ENCODE measurements around the gene FSD2.
A peak's percentile ranks its signal among the peaks of the same experiment; 100 is the strongest.
"Not testable (repeated sequence)": the region's sequence is repeated elsewhere in the genome, so short reads cannot be mapped to it uniquely, and the experiment has no call there.

The FSD2 gene

DNA sequence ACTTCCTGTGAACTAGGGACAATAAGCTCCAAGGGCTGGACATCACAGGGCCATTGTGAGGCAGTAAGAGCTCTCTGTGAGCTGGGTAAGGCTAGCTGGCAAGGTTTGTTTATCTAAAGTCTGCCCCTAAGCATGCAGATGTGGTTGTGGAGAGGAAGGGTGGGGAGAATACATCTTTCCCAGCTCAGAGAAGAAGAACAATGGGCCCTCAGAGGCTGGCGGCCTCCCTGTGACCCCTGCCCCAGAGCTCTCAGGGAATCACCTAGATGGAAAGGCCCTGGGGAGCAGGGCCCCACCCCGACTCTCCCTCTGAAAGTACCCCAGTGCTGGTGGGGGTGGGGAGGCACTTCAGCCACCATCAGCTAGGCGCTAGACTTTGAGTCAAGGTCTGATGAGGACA, 91.9 kb downstream of the FSD2 start:
- no peak for DNase-seq (ENCODE audit: low read depth)
- TF ChIP-seq, protein P1, sequence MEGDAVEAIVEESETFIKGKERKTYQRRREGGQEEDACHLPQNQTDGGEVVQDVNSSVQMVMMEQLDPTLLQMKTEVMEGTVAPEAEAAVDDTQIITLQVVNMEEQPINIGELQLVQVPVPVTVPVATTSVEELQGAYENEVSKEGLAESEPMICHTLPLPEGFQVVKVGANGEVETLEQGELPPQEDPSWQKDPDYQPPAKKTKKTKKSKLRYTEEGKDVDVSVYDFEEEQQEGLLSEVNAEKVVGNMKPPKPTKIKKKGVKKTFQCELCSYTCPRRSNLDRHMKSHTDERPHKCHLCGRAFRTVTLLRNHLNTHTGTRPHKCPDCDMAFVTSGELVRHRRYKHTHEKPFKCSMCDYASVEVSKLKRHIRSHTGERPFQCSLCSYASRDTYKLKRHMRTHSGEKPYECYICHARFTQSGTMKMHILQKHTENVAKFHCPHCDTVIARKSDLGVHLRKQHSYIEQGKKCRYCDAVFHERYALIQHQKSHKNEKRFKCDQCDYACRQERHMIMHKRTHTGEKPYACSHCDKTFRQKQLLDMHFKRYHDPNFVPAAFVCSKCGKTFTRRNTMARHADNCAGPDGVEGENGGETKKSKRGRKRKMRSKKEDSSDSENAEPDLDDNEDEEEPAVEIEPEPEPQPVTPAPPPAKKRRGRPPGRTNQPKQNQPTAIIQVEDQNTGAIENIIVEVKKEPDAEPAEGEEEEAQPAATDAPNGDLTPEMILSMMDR (IDR thresholded peaks at IDR 0.05; ENCODE audit: low read length, missing control alignments), result no peak
- H3K4me3 ChIP-seq (replicated peaks; ENCODE audit: low read depth, low read length), result no peak overlapping the region

DNA sequence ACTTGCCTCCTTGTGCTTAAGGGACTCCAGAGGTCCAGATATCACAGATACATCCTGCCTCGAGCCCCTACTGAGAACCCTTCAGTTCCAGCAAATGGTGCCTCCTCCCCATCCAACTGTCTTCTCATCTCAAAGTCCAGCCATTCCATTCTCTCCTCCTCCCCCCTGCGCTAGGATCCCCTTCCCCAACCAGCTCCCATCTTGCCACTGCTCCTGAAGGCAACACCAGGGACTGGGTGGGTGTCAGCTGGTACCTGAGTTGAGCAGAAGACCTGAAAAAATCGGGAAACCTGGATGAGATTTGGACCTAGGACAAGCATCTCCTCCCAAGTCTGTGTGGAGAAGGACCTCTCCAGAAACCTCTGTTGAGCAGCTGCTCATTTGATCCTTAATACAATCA, 93.8 kb downstream of the FSD2 start:
- TF ChIP-seq, protein P1 (IDR thresholded peaks at IDR 0.05; ENCODE audit: low read length, missing control alignments), result no peak
- H3K4me3 ChIP-seq (replicated peaks; ENCODE audit: low read depth, low read length), result no peak overlapping the region
- DNase-seq (ENCODE audit: low read depth), result no peak

DNA sequence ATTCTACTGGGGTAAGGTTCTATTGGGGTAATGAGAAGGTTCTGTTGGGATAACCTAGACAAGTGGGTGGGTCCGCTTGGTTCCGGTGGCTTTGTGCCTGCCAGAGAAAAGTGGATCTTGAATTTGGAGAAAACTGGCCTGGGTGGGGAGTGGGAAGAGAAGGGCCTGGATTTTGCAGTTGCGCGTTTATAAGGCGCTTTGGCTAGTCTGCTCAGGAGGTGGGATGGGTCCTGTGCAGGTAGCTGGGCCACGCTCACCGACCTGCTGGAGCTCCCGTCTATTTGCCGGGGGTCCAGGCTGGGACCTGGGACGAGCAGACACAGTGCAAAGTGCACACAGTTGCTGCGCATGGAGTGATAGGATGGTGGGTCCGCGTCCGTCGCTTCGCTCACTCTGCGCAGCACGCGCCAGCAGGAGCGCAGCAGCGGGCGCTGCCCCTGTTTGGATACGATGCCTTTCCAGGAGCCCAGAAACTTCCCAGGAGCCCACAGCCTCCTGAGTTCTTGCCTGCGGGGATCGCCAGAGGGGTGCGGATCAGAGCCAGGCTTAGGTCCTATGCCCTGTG, 94.9 kb downstream of the FSD2 start:
- TF ChIP-seq, protein P1 (IDR thresholded peaks at IDR 0.05; ENCODE audit: low read length, missing control alignments), result no peak
- no peak for DNase-seq (ENCODE audit: low read depth)
- no peak overlapping the region for H3K4me3 ChIP-seq (replicated peaks; ENCODE audit: low read depth, low read length)

DNA sequence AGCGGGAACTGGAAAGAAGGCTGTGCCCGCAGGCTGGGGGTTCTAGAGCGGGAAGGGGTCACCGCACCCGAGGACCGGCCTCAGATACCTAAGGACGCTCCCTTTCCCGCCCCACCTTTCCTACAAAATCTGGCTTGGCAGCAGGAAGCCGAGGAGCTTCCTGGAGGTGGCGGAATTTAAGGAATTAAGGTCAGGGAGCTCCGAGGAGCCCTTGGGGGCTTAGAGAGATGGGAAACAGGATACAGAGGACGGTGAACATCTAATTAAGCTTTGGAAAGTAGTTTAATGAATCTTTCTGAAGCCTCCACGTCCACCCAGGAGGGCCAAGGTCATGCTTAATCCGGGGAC, 95.7 kb downstream of the FSD2 start:
- TF ChIP-seq, protein P1 (IDR thresholded peaks at IDR 0.05; ENCODE audit: low read length, missing control alignments), result no peak
- peak overlapping the region; percentile 63 for H3K4me3 ChIP-seq (replicated peaks; ENCODE audit: low read depth, low read length)

DNA sequence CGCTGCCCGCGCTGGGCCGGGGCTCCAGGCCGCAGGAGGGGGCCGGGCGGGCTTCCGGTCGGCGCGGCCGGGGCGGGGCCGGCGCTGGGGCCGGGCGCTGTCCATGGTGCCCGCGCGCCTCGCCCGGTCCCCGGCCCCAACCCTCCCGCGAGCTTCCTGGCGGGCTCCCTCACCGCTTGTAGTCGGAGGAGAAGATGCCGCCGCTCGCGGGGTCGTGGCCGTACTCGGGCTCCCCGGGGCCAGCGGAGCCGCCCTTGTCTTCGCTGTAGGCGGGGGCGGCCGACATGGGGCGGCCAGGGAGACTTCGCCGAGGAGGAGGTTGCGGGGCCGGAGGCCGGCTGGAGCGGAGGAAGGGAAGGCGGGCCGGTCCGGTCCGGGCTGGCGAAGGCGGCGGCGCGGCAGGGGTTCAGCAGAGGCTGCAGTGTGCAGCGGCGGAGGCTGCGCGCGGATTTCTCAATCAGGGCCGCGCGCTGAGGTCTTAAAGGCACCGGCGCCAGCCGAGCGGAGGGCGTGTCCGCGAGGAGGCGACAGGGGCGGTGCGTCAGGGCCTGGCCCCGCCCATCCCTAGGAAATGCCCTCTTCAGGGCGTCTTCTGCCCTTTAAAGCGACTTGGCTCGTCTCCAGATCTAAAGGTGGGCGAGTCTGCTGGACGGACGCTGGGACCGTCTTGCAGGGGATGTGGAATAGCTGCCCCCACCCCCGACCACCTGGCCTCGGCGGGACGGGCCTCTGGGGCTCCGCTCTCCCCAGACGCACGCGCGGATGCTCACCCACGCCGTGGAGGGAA, 96.3 kb downstream of the FSD2 start, which contains the start of gene AP3B2:
Gene AP3B2, minus strand, starts transcription at position 455 of the 787 bp plus-strand sequence. Its CDS starts 169 bp downstream, at position 286.
- DNase-seq (ENCODE audit: low read depth), result peak; percentile 70
- TF ChIP-seq, protein P1 (IDR thresholded peaks at IDR 0.05; ENCODE audit: low read length, missing control alignments), result no peak
- peak within 1 kb of the TSS; percentile 63 for H3K4me3 ChIP-seq (replicated peaks; ENCODE audit: low read depth, low read length)

More for the DNA sequence above, 95.7 kb downstream of the FSD2 start:
- DNase-seq (ENCODE audit: low read depth), result no peak

DNA sequence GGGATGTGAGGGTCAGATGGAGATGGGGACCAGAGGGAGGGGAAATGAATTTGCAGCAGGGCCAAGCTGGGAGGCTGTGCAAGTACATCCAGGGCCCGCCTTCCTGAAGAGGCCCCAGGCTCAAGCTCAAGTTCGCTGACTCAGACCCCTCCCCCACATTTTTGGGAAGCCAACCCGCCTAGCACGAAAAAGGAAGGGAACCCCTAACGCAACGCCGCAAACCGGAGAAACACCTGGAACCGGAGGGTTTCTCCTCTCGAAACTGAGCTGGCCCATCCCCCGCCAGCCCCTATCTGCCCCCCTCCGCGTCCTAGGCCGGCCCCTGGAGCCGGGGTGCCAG, 96.8 kb downstream of the FSD2 start:
- TF ChIP-seq, protein P1 (IDR thresholded peaks at IDR 0.05; ENCODE audit: low read length, missing control alignments), result no peak
- peak overlapping the region; percentile 63 for H3K4me3 ChIP-seq (replicated peaks; ENCODE audit: low read depth, low read length)
- DNase-seq (ENCODE audit: low read depth), result peak; percentile 3

DNA sequence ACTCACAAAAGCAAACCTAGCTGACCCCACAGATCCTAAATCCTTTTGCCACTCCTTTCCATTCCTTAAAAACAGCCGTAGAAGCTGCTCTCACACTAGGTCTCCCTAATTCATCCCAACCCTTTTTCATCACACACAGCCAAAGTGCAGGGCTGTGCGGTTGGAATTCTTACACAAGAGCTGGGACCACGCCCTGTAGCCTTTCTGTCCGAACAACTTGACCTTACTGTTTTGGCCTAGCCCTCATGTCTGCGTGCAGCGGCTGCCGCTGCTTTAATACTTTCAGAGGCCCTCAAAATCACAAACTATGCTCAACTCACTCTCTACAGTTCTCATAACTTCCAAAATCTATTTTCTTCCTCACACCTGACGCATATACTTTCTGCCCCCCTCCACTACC, 100.0 kb downstream of the FSD2 start:
- not testable (repeated sequence) for DNase-seq (ENCODE audit: low read depth); H3K4me3 ChIP-seq (replicated peaks; ENCODE audit: low read depth, low read length)
